Activated CD4-positive, alpha-beta T cell treated with anti-CD3 and anti-CD28 coated beads for 4 hours (primary cell): ENCODE measurements around the gene BRINP3.
"Not testable (repeated sequence)": the region's sequence is repeated elsewhere in the genome, so short reads cannot be mapped to it uniquely, and the experiment has no call there.

Source experiments
- DNase-seq, 2 donors: peaks; one replicate each; pipeline ENCODE4 v3.0.0-alpha.2; 2020

BRINP3 gene

GRCh38 chr1:190477762-190478148 is at the start of gene BRINP3:
BRINP3 (minus strand) TSS chr1:190477864.
- DNase-seq = no peak

- DNase-seq = no peak
Measured at GRCh38 chr1:190511554-190511953, 33.9 kb upstream of the BRINP3 start.

- no peak for DNase-seq
Measured at GRCh38 chr1:190507357-190507756, 29.7 kb upstream of the BRINP3 start.

GRCh38 chr1:190504539-190504938 is 26.9 kb upstream of the BRINP3 start:
- not testable (repeated sequence) for DNase-seq

GRCh38 chr1:190497565-190497964 is 19.9 kb upstream of the BRINP3 start:
- DNase-seq = no peak

GRCh38 chr1:190494451-190494850 is 16.8 kb upstream of the BRINP3 start:
- DNase-seq = no peak

- no peak for DNase-seq
Measured at GRCh38 chr1:190491404-190491803, 13.7 kb upstream of the BRINP3 start.

GRCh38 chr1:190484045-190484444 is 6.4 kb upstream of the BRINP3 start:
- DNase-seq = no peak

- no peak for DNase-seq
Measured at GRCh38 chr1:190480231-190480630, 2.6 kb upstream of the BRINP3 start.

GRCh38 chr1:190479516-190479915 is 1.9 kb upstream of the BRINP3 start:
- no peak for DNase-seq

GRCh38 chr1:190479050-190479397 is 1.4 kb upstream of the BRINP3 start:
- no peak for DNase-seq

- DNase-seq = no peak
Measured at GRCh38 chr1:190478149-190479049, 735 bp upstream of the BRINP3 start.

- DNase-seq = no peak
Measured at GRCh38 chr1:190476806-190477205, 858 bp downstream of the BRINP3 start.

GRCh38 chr1:190476321-190476720 is 1.3 kb downstream of the BRINP3 start:
- DNase-seq = no peak

GRCh38 chr1:190475421-190476141 is 2.1 kb downstream of the BRINP3 start:
- DNase-seq = no peak

GRCh38 chr1:190474650-190475211 is 2.9 kb downstream of the BRINP3 start:
- no peak for DNase-seq

GRCh38 chr1:190474010-190474409 is 3.7 kb downstream of the BRINP3 start:
- DNase-seq = no peak

- DNase-seq = no peak
Measured at GRCh38 chr1:190472494-190472893, 5.2 kb downstream of the BRINP3 start.

GRCh38 chr1:190472042-190472441 is 5.6 kb downstream of the BRINP3 start:
- no peak for DNase-seq

GRCh38 chr1:190464690-190465089 is 13.0 kb downstream of the BRINP3 start:
- no peak for DNase-seq

- DNase-seq = no peak
Measured at GRCh38 chr1:190456129-190456528, 21.5 kb downstream of the BRINP3 start.

- no peak for DNase-seq
Measured at GRCh38 chr1:190455631-190456030, 22.0 kb downstream of the BRINP3 start.

GRCh38 chr1:190453550-190453949 is 24.1 kb downstream of the BRINP3 start:
- no peak for DNase-seq

- DNase-seq = no peak
Measured at GRCh38 chr1:190452272-190452848, 25.3 kb downstream of the BRINP3 start.
